IPS DF 4.7 (cell line): ENCODE measurements around the gene ATP5PD.

Source experiments
- DNase-seq: peaks from one replicate; pipeline ENCODE4 v3.0.0-alpha.2; 2013; ENCODE audit warnings: low spot score; ENCODE audit errors: extremely low read depth

Gene ATP5PD

GRCh38 chr17:74999523-74999922 is 47.2 kb downstream of the ATP5PD start:
- DNase-seq = no peak

GRCh38 chr17:74998783-74999182 is 48.0 kb downstream of the ATP5PD start:
- no peak for DNase-seq

GRCh38 chr17:74995847-74996246 is 50.9 kb downstream of the ATP5PD start:
- DNase-seq = no peak

DNA sequence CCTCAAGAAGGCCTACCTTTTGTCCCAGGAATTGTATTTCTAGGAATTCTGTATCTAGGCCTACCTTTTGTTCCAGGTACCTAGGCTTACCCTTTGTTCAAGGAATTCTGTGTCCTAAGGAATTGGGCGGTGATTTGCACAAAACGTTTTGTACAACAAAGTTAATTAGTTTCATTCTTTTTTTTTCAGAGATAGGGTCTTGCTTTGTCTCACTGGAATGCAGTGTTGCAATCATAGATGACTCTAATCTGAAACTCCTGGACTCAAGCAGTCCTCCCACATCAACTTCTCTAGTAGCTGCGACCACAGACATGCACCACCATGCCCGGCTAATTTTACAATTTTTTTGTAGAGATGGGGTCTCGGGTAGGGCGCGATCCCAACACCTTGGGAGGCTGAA is 52.3 kb downstream of the ATP5PD start:
- no peak for DNase-seq

GRCh38 chr17:74992223-74992622 is 54.5 kb downstream of the ATP5PD start:
- DNase-seq = no peak

GRCh38 chr17:74990581-74991105 is 56.1 kb downstream of the ATP5PD start:
- no peak for DNase-seq
